Hepatocyte (in vitro differentiated cells): Measurements from ENCODE around the gene HTR2B. TPM values are rescaled to one million over a fixed set of nuclear protein-coding genes. Genes with fewer than 3 reads are reported as not detected.
"Not testable (repeated sequence)": the region's sequence is repeated elsewhere in the genome, so short reads cannot be mapped to it uniquely, and the experiment has no call there.

Experiments used
- DNase-seq: peaks from one replicate; pipeline ENCODE4 v3.0.0-alpha.2; 2016; ENCODE audit warnings: low spot score
- H2AFZ ChIP-seq: fragments of 200-600 bp; sonication (generic); 2 replicates; pipeline ENCODE4 v1.6.0; 2016; ENCODE audit warnings: antibody characterized with exemption, mild to moderate bottlenecking
- H3K27ac ChIP-seq: fragments of 200-600 bp; sonication (generic); 2 replicates; pipeline ENCODE4 v1.5.1; 2016; ENCODE audit warnings: mild to moderate bottlenecking
- H3K27me3 ChIP-seq: fragments of 200-600 bp; sonication (generic); 2 replicates; pipeline ENCODE4 v1.6.1; 2016
- H3K36me3 ChIP-seq: fragments of 200-600 bp; sonication (generic); replicated peaks from 2 replicates; pipeline ENCODE4 v1.5.1; 2016; ENCODE audit warnings: low read depth; ENCODE audit not compliant: insufficient read depth
- H3K4me1 ChIP-seq: fragments of 200-600 bp; sonication (generic); 2 replicates; pipeline ENCODE4 v1.5.1; 2016; ENCODE audit warnings: mild to moderate bottlenecking, moderate library complexity; ENCODE audit not compliant: insufficient read depth
- H3K4me2 ChIP-seq: fragments of 200-600 bp; sonication (generic); 2 replicates; pipeline ENCODE4 v1.6.0; 2016
- H3K4me3 ChIP-seq: fragments of 200-600 bp; sonication (generic); 2 replicates; pipeline ENCODE4 v1.5.1; 2016; ENCODE audit warnings: mild to moderate bottlenecking
- H3K79me2 ChIP-seq: fragments of 200-600 bp; sonication (generic); 2 replicates; pipeline ENCODE4 v1.6.0; 2017; ENCODE audit warnings: mild to moderate bottlenecking
- H3K9me2 ChIP-seq: fragments of 200-600 bp; sonication (generic); replicated peaks from 2 replicates; pipeline ENCODE4 v1.6.0; 2017; ENCODE audit warnings: mild to moderate bottlenecking; ENCODE audit not compliant: insufficient read depth
- H3K9me3 ChIP-seq: fragments of 200-600 bp; sonication (generic); 2 replicates; pipeline ENCODE4 v1.5.1; 2016; ENCODE audit warnings: low read depth, mild to moderate bottlenecking
- H4K20me1 ChIP-seq: fragments of 200-600 bp; sonication (generic); 2 replicates; pipeline ENCODE4 v1.6.0; 2016; ENCODE audit warnings: mild to moderate bottlenecking; ENCODE audit not compliant: insufficient read depth, poor library complexity, severe bottlenecking
- CTCF ChIP-seq: fragments of 200-600 bp; sonication (generic); IDR thresholded peaks from 2 replicates; pipeline ENCODE4 v1.5.1; 2016; ENCODE audit warnings: antibody characterized with exemption, mild to moderate bottlenecking; ENCODE audit not compliant: poor library complexity
- EZH2 ChIP-seq: fragments of 200-600 bp; sonication (generic); IDR thresholded peaks from 2 replicates; pipeline ENCODE4 v1.6.1; 2016; ENCODE audit warnings: antibody characterized with exemption, mild to moderate bottlenecking, borderline replicate concordance
- EZH2phosphoT487 ChIP-seq: fragments of 200-600 bp; sonication (generic); IDR thresholded peaks from one replicate; pipeline ENCODE4 v1.6.1; 2018; ENCODE audit warnings: antibody characterized with exemption, mild to moderate bottlenecking, low read depth, moderate library complexity; ENCODE audit not compliant: unreplicated experiment, severe bottlenecking
- WGBS: methylation state at CpG from one replicate; pipeline ENCODE4 v1.1.6; 2016; ENCODE audit warnings: low lambda C conversion rate; ENCODE audit errors: missing lambda C conversion rate; 5-methylcytosine and 5-hydroxymethylcytosine counted together
- polyA plus RNA-seq: library from polyadenylated mRNA; unstranded; fragments of >200 nt; fragmentation: Nextera tagmentation; extraction: Ambion mirVana; gene quantifications from 2 replicates; pipeline ENCODE4 v1.2.1, GENCODE V29; 2016
- total RNA-seq: library from RNA; depleted of rRNA; stranded (reverse); fragments of >200 nt; gene quantifications from 2 replicates; pipeline ENCODE4 v1.2.3, GENCODE V29; 2014

HTR2B gene
- total and polyA plus RNA-seq, 2 experiments from 2014 or later = 0.73 to 1.1 TPM

GRCh38 chr2:231152800-231153557, 28.1 kb upstream of the HTR2B start:
- no peak overlapping the region for H2AFZ ChIP-seq
- H3K9me3 ChIP-seq = no peaks in the 10 kb centered on the region
- no peaks in the 10 kb centered on the region for H3K36me3 ChIP-seq
- H3K4me3 ChIP-seq = no peak overlapping the region
- no peaks in the 10 kb centered on the region for H3K79me2 ChIP-seq
- no peaks in the 10 kb centered on the region for H3K9me2 ChIP-seq
- 89% methylated on average over 8 of the region's 8 CpGs for WGBS
- DNase-seq = no peak
- no peak overlapping the region for H3K27ac ChIP-seq
- H4K20me1 ChIP-seq = no peaks in the 10 kb centered on the region
- H3K4me1 ChIP-seq = no peaks in the 10 kb centered on the region
- H3K4me2 ChIP-seq = no peak overlapping the region
- TF ChIP-seq EZH2phosphoT487 (no peak), CTCF (no peak), EZH2 (no peak)
- no peaks in the 10 kb centered on the region for H3K27me3 ChIP-seq

DNA sequence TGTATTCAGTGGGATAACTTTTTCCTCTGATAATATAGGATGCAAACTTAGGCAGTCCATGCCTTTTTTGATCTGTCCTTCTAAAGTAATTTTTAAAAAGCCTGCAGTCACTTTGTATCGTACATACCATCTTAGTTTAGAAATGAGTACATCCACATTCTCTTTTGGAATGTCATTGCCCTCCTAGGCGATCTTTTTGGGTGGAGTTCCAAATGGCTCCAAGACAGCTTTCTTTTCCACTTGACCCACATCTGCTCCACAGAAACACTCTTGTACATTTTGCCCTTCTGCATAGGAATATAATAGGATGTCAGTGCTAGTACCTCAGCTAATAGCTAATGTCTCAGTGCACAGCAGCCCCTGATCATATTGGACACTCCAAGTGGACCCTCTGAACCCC, 21.8 kb upstream of the HTR2B start:
- WGBS = 92% methylated on average over 2 of the region's 2 CpGs
- H3K9me2 ChIP-seq = no peaks in the 10 kb centered on the region
- H4K20me1 ChIP-seq = no peaks in the 10 kb centered on the region
- H2AFZ ChIP-seq = no peak overlapping the region
- no peaks in the 10 kb centered on the region for H3K36me3 ChIP-seq
- DNase-seq = no peak
- H3K9me3 ChIP-seq = no peaks in the 10 kb centered on the region
- H3K4me2 ChIP-seq = no peak overlapping the region
- no peaks in the 10 kb centered on the region for H3K27me3 ChIP-seq
- H3K27ac ChIP-seq = no peak overlapping the region
- H3K79me2 ChIP-seq = peaks cover 8% of the 10 kb centered on the region
- no peak overlapping the region for H3K4me3 ChIP-seq
- no peak for TF ChIP-seq EZH2
- TF ChIP-seq CTCF = no peak
- TF ChIP-seq EZH2phosphoT487 = no peak
- no peaks in the 10 kb centered on the region for H3K4me1 ChIP-seq

DNA sequence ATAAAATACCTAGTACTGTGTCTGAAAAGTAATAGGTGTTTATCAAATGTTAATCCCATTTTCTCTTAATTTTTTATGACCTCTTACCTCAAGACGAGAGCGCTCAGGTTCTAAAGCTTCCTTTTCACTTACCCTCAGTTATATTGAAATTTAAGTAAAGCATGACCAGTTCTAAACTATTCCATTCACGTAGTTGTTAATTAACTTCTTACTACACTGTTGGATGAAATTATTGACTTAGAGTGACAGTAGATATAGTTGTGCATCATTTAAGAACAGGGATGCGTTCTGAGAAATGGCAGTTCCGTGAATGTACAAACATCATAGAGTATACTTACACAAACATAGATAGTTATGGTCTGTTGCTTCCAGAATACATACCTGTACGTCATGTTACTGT, 20.1 kb upstream of the HTR2B start:
- Histone ChIP-seq H3K9me2 (no peaks in the 10 kb centered on the region), H3K4me3 (no peak overlapping the region), H3K79me2 (peaks cover 8% of the 10 kb centered on the region), H4K20me1 (no peaks in the 10 kb centered on the region), H3K36me3 (no peaks in the 10 kb centered on the region), H3K27ac (no peak overlapping the region), H3K9me3 (no peaks in the 10 kb centered on the region), H3K27me3 (no peaks in the 10 kb centered on the region), H3K4me2 (no peak overlapping the region), H2AFZ (no peak overlapping the region), H3K4me1 (no peaks in the 10 kb centered on the region)
- TF ChIP-seq CTCF = no peak
- TF ChIP-seq EZH2 = no peak
- TF ChIP-seq EZH2phosphoT487 = no peak
- no peak for DNase-seq
- 94% methylated on average over 6 of the region's 6 CpGs for WGBS

GRCh38 chr2:231140808-231141207, 16.0 kb upstream of the HTR2B start:
- not testable (repeated sequence) for H3K4me3 ChIP-seq, H3K9me2 ChIP-seq, DNase-seq, H3K9me3 ChIP-seq, H3K27me3 ChIP-seq, H4K20me1 ChIP-seq, H3K27ac ChIP-seq, H3K36me3 ChIP-seq, H3K4me1 ChIP-seq, H3K4me2 ChIP-seq, H2AFZ ChIP-seq, H3K79me2 ChIP-seq
- WGBS = 98% methylated on average over 8 of the region's 8 CpGs
